Mesothelial cell of epicardium (in vitro differentiated cells): ENCODE data around the gene ATG5. TPM values are rescaled to one million over a fixed set of nuclear protein-coding genes. Genes with fewer than 3 reads are reported as not detected.

ENCODE experiments used
- DNase-seq, 2 experiments: peaks; one replicate each; pipeline ENCODE4 v3.0.0; 2021; ENCODE audit warnings: low spot score in 2 of 2; ENCODE audit not compliant: unreplicated experiment in 2 of 2
- H3K27ac Mint-ChIP-seq: 2 replicates; pipeline ENCODE4 v1.8.0; 2021; ENCODE audit warnings: mixed read lengths
- H3K27me3 Mint-ChIP-seq: 2 replicates; pipeline ENCODE4 v1.8.0; 2021; ENCODE audit warnings: low read depth, mixed read lengths
- H3K36me3 Mint-ChIP-seq: 2 replicates; pipeline ENCODE4 v1.8.0; 2021; ENCODE audit warnings: mixed read lengths
- H3K4me1 Mint-ChIP-seq: 2 replicates; pipeline ENCODE4 v1.8.0; 2021; ENCODE audit warnings: mixed read lengths
- H3K4me3 Mint-ChIP-seq: 2 replicates; pipeline ENCODE4 v1.8.0; 2021; ENCODE audit warnings: mild to moderate bottlenecking, moderate library complexity, mixed read lengths
- H3K9me3 Mint-ChIP-seq: 2 replicates; pipeline ENCODE4 v1.8.0; 2021; ENCODE audit warnings: mixed read lengths
- total RNA-seq: library from RNA; stranded (reverse); gene quantifications from 3 replicates; pipeline ENCODE4 v1.2.1, GENCODE V29; 2021
- TF ChIP-seq, protein P1 (sequence below): fragments of 200-600 bp; sonication (generic); IDR thresholded peaks from one replicate; pipeline ENCODE4 v1.5.0; 2021; ENCODE audit warnings: antibody characterized with exemption; ENCODE audit not compliant: unreplicated experiment

Gene ATG5
- total RNA-seq, 1 donor from 2014 or later = 33.0 TPM

DNA sequence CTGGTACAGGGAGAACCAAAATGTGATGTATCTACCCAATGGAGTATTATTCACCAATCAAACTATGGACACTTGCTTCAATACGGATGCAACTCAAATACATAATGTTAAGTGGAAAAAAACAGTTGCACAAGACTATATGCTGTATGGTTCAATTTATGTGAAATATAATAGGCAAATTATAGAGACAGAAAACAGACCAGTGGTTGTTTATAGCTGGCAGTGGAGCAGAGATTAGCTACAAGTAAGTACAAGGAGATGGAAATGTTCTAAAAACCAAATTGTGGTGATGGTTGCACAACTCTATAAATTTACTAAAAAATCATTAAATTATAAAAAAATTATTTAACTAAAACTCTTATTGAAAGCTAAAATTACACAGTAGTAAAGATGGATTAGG, 126.2 kb downstream of the ATG5 start:
- Mint-ChIP-seq H3K27me3 (no peaks in the 10 kb centered on the region), H3K27ac (no peak overlapping the region), H3K36me3 (peaks cover 31% of the 10 kb centered on the region), H3K9me3 (no peaks in the 10 kb centered on the region), H3K4me1 (peaks cover 9% of the 10 kb centered on the region), H3K4me3 (no peak overlapping the region)
- TF ChIP-seq, protein P1, sequence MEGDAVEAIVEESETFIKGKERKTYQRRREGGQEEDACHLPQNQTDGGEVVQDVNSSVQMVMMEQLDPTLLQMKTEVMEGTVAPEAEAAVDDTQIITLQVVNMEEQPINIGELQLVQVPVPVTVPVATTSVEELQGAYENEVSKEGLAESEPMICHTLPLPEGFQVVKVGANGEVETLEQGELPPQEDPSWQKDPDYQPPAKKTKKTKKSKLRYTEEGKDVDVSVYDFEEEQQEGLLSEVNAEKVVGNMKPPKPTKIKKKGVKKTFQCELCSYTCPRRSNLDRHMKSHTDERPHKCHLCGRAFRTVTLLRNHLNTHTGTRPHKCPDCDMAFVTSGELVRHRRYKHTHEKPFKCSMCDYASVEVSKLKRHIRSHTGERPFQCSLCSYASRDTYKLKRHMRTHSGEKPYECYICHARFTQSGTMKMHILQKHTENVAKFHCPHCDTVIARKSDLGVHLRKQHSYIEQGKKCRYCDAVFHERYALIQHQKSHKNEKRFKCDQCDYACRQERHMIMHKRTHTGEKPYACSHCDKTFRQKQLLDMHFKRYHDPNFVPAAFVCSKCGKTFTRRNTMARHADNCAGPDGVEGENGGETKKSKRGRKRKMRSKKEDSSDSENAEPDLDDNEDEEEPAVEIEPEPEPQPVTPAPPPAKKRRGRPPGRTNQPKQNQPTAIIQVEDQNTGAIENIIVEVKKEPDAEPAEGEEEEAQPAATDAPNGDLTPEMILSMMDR = no peak
- DNase-seq = no peak

DNA sequence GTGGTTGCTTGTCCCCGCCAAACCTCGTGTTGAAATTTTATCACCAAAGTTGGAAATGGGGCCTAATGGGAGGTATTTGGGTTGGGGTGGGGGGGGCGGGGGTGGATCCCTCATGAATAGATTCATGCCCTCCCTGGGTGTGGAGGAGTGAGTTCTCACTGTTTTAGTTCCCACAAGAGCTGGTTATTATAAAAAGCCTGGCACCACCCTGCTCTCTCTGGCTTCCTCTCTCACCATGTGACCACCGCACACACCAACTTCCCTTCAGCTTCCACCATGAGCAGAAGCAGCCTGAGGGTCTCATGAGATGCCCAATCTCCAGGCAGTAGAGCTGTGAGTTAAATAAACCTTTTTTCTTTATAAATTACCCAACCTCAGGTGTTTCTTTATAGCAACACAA, 128.1 kb downstream of the ATG5 start:
- H3K27ac Mint-ChIP-seq = no peak overlapping the region
- peaks cover 19% of the 10 kb centered on the region for H3K4me1 Mint-ChIP-seq
- TF ChIP-seq, protein P1 = no peak
- no peaks in the 10 kb centered on the region for H3K9me3 Mint-ChIP-seq
- no peak for DNase-seq
- H3K4me3 Mint-ChIP-seq = no peak overlapping the region
- no peaks in the 10 kb centered on the region for H3K27me3 Mint-ChIP-seq
- peaks cover 28% of the 10 kb centered on the region for H3K36me3 Mint-ChIP-seq

DNA sequence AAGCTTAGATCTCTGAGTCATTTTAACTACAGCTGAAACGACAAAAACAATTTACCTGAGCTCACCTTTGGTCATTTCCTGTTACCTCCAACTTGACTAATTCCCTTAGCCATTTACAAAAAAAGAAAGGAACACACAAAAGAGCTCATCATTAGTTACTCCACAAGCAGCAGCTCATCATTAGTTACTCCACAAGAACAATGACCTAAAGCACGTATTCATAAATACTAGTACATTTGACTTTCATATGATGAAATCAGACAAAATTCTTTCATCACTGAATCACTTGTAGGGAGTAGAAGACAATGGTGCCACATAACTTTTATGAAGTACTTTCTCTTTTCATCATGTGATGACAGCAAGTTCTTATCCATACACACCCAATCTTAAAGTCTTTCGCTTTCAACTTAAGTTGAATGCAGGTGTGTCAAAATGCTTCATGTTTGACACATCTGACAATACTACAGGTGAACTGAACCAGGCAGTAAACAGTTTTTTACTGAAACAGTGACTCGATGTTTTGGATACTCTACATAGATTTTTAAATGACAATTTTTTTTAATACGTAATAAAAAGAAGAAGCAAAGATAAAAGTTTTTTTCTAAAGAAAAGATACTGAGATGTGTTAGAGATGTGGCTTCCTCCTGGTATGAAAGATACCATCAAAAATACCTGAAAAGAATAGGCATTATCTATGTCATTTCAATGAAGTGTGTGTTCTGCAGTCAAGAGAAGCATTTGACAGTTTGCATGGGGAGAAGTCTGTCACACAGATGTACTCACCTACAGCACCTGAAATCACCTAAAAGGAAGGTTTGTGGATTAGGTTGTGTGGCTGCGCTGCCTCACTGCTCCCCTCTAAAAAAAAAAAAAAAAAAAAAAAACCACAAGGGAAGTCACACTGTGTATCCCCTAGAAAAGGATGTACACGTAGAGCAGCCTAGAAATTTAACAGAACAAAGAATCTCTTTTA, 130.3 kb downstream of the ATG5 start:
- H3K27ac Mint-ChIP-seq = no peak overlapping the region

DNA sequence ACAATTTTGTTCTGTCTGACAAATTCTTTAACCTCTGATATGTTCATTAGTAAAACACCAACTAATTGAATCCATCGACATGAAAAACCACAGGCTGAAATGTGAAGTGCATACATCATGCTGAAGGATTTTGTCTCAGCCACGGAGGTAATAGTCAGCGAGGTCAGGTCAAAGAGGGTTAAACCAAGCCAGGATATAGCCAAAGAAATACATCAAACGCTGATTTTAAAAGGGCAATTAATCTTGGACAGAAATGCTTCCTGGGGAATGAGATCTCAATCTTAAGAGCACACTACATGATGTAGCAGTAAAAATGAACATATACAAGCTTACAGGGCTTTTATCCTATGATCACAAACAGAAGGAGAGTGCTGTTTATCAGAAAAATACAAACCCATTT, 132.7 kb downstream of the ATG5 start:
- Mint-ChIP-seq H3K4me1 (peaks cover 19% of the 10 kb centered on the region), H3K27ac (peak overlapping the region; percentile 40), H3K9me3 (no peaks in the 10 kb centered on the region), H3K27me3 (no peaks in the 10 kb centered on the region), H3K36me3 (peaks cover 14% of the 10 kb centered on the region), H3K4me3 (no peak overlapping the region)
- no peak for DNase-seq
- TF ChIP-seq, protein P1 = no peak

More for the DNA sequence above, 130.3 kb downstream of the ATG5 start:
- H3K9me3 Mint-ChIP-seq = no peaks in the 10 kb centered on the region
- H3K4me3 Mint-ChIP-seq = no peak overlapping the region
- H3K36me3 Mint-ChIP-seq = peaks cover 21% of the 10 kb centered on the region
- no peak for DNase-seq
- H3K4me1 Mint-ChIP-seq = peaks cover 19% of the 10 kb centered on the region
- TF ChIP-seq, protein P1 = no peak
- H3K27me3 Mint-ChIP-seq = no peaks in the 10 kb centered on the region

DNA sequence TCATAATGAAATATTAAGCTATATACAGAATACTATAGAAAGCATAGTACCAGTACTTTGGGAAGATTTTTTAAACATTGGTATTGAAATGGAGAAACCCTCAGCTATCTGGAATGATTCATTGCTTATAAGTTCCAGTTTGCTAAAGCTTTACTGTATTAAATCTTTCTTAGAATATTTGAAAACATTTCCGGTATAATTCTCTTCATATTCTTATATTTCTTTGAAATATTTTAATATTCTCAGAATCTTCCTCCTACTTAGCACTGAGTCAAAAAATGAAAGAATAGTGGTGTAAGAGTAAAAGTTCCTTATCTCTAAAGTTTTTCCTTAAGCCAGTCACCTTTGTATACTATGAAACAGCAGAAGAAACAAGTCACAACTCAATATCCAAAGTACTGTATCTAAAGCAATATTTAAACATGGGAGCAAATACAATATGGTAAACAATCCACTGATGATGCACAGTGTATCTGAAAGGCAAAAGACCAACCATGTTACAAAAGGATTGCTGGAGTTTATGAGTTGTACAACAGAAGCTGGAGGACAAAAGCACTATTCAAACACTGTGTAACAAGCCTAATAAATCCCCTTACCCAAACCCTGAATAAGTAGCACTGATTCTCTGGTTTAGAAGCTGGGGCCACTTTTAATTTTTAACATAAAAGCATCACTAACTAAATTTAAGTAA, 137.3 kb downstream of the ATG5 start:
- no peak overlapping the region for H3K27ac Mint-ChIP-seq

More for the DNA sequence above, 137.3 kb downstream of the ATG5 start:
- no peaks in the 10 kb centered on the region for H3K27me3 Mint-ChIP-seq
- H3K9me3 Mint-ChIP-seq = no peaks in the 10 kb centered on the region
- H3K4me1 Mint-ChIP-seq = peaks cover 7% of the 10 kb centered on the region
- TF ChIP-seq, protein P1 = no peak
- H3K36me3 Mint-ChIP-seq = peaks cover 14% of the 10 kb centered on the region
- no peak for DNase-seq
- no peak overlapping the region for H3K4me3 Mint-ChIP-seq
